ENCODE measurements around the gene NFKBIE.

NFKBIE gene

GRCh38 chr6:44211284-44211683, 54.1 kb downstream of the NFKBIE start:
- no peak for DNase-seq (ENCODE audit: low read depth in 1 of 2, low spot score in 1 of 2)
